Measurements from ENCODE around the gene TTLL9.

TTLL9 gene

GRCh38 chr20:31861385-31862156 lies 8.9 kb upstream of the TTLL9 start:
- Histone ChIP-seq H3K9ac (ENCODE audit: low read depth, low read length) (peak overlapping the region; percentile 48; the same call in 1 of the 2 replicates), H3K4me3 (ENCODE audit: low read depth, low read length) (peak overlapping the region; percentile 71), H3K36me3 (ENCODE audit: control insufficient read depth, insufficient read depth, low read length) (no peaks in the 10 kb centered on the region), H3K27me3 (ENCODE audit: control insufficient read depth, insufficient read depth, low read length) (peaks cover 11% of the 10 kb centered on the region), H3K9me3 (ENCODE audit: control insufficient read depth, insufficient read depth, low read length) (no peaks in the 10 kb centered on the region), H3K4me1 (ENCODE audit: control insufficient read depth, insufficient read depth, low read length) (peaks cover 10% of the 10 kb centered on the region; the same call in 1 of the 2 replicates), H3K27ac (ENCODE audit: low read depth, low read length) (peak overlapping the region; percentile 67)

GRCh38 chr20:31862157-31862470 lies 8.3 kb upstream of the TTLL9 start:
- H3K36me3 ChIP-seq (ENCODE audit: control insufficient read depth, insufficient read depth, low read length) = no peaks in the 10 kb centered on the region
- peak overlapping the region; percentile 36 for H3K27ac ChIP-seq (ENCODE audit: low read depth, low read length)
- no peak overlapping the region for H3K9ac ChIP-seq (ENCODE audit: low read depth, low read length)
- peaks cover 10% of the 10 kb centered on the region; the same call in 1 of the 2 replicates for H3K4me1 ChIP-seq (ENCODE audit: control insufficient read depth, insufficient read depth, low read length)
- peaks cover 11% of the 10 kb centered on the region for H3K27me3 ChIP-seq (ENCODE audit: control insufficient read depth, insufficient read depth, low read length)
- peak overlapping the region; percentile 71 for H3K4me3 ChIP-seq (ENCODE audit: low read depth, low read length)
- H3K9me3 ChIP-seq (ENCODE audit: control insufficient read depth, insufficient read depth, low read length) = no peaks in the 10 kb centered on the region

GRCh38 chr20:31862506-31862905 lies 7.9 kb upstream of the TTLL9 start:
- no peaks in the 10 kb centered on the region for H3K9me3 ChIP-seq (ENCODE audit: control insufficient read depth, insufficient read depth, low read length)
- H3K27me3 ChIP-seq (ENCODE audit: control insufficient read depth, insufficient read depth, low read length) = peaks cover 11% of the 10 kb centered on the region

GRCh38 chr20:31863296-31864085 lies 6.9 kb upstream of the TTLL9 start:
- peaks cover 11% of the 10 kb centered on the region for H3K27me3 ChIP-seq (ENCODE audit: control insufficient read depth, insufficient read depth, low read length)
- H3K9me3 ChIP-seq (ENCODE audit: control insufficient read depth, insufficient read depth, low read length) = no peaks in the 10 kb centered on the region
- H3K36me3 ChIP-seq (ENCODE audit: control insufficient read depth, insufficient read depth, low read length) = no peaks in the 10 kb centered on the region
- H3K4me1 ChIP-seq (ENCODE audit: control insufficient read depth, insufficient read depth, low read length) = peaks cover 10% of the 10 kb centered on the region; the same call in 1 of the 2 replicates
- no peak overlapping the region for H3K9ac ChIP-seq (ENCODE audit: low read depth, low read length)
- H3K27ac ChIP-seq (ENCODE audit: low read depth, low read length) = no peak overlapping the region
- no peak overlapping the region for H3K4me3 ChIP-seq (ENCODE audit: low read depth, low read length)

More at GRCh38 chr20:31862506-31862905, 7.9 kb upstream of the TTLL9 start:
- peak overlapping the region; percentile 36 for H3K27ac ChIP-seq (ENCODE audit: low read depth, low read length)
- no peaks in the 10 kb centered on the region for H3K36me3 ChIP-seq (ENCODE audit: control insufficient read depth, insufficient read depth, low read length)
- peak overlapping the region; percentile 71 for H3K4me3 ChIP-seq (ENCODE audit: low read depth, low read length)
- H3K9ac ChIP-seq (ENCODE audit: low read depth, low read length) = no peak overlapping the region
- peaks cover 10% of the 10 kb centered on the region; the same call in 1 of the 2 replicates for H3K4me1 ChIP-seq (ENCODE audit: control insufficient read depth, insufficient read depth, low read length)

GRCh38 chr20:31864521-31865400 lies 5.7 kb upstream of the TTLL9 start:
- peaks cover 16% of the 10 kb centered on the region for H3K27me3 ChIP-seq (ENCODE audit: control insufficient read depth, insufficient read depth, low read length)
- no peak overlapping the region for H3K27ac ChIP-seq (ENCODE audit: low read depth, low read length)
- H3K4me3 ChIP-seq (ENCODE audit: low read depth, low read length) = no peak overlapping the region
- H3K36me3 ChIP-seq (ENCODE audit: control insufficient read depth, insufficient read depth, low read length) = no peaks in the 10 kb centered on the region
- H3K4me1 ChIP-seq (ENCODE audit: control insufficient read depth, insufficient read depth, low read length) = peaks cover 10% of the 10 kb centered on the region; the same call in 1 of the 2 replicates
- H3K9ac ChIP-seq (ENCODE audit: low read depth, low read length) = no peak overlapping the region
- H3K9me3 ChIP-seq (ENCODE audit: control insufficient read depth, insufficient read depth, low read length) = no peaks in the 10 kb centered on the region

- H3K36me3 ChIP-seq (ENCODE audit: control insufficient read depth, insufficient read depth, low read length) = no peaks in the 10 kb centered on the region
- H3K4me3 ChIP-seq (ENCODE audit: low read depth, low read length) = no peak overlapping the region
- 0 out of 2 replicates have a peak, but pooled peaks cover 5% of the 10 kb centered on the region for H3K4me1 ChIP-seq (ENCODE audit: control insufficient read depth, insufficient read depth, low read length)
- no peak overlapping the region for H3K27ac ChIP-seq (ENCODE audit: low read depth, low read length)
- peaks cover 26% of the 10 kb centered on the region for H3K27me3 ChIP-seq (ENCODE audit: control insufficient read depth, insufficient read depth, low read length)
- no peak overlapping the region for H3K9ac ChIP-seq (ENCODE audit: low read depth, low read length)
- no peaks in the 10 kb centered on the region for H3K9me3 ChIP-seq (ENCODE audit: control insufficient read depth, insufficient read depth, low read length)
Measured at GRCh38 chr20:31866221-31866620, 4.2 kb upstream of the TTLL9 start.

- Histone ChIP-seq H3K9ac (ENCODE audit: low read depth, low read length) (no peak overlapping the region), H3K9me3 (ENCODE audit: control insufficient read depth, insufficient read depth, low read length) (no peaks in the 10 kb centered on the region), H3K27me3 (ENCODE audit: control insufficient read depth, insufficient read depth, low read length) (peaks cover 39% of the 10 kb centered on the region), H3K27ac (ENCODE audit: low read depth, low read length) (no peak overlapping the region), H3K4me1 (ENCODE audit: control insufficient read depth, insufficient read depth, low read length) (no peaks in the 10 kb centered on the region), H3K36me3 (ENCODE audit: control insufficient read depth, insufficient read depth, low read length) (no peaks in the 10 kb centered on the region), H3K4me3 (ENCODE audit: low read depth, low read length) (peak overlapping the region; percentile 85; the same call in 1 of the 2 replicates)
Measured at GRCh38 chr20:31868853-31869672, 1.4 kb upstream of the TTLL9 start.

GRCh38 chr20:31869673-31869941 lies 827 bp upstream of the TTLL9 start:
- H3K27me3 ChIP-seq (ENCODE audit: control insufficient read depth, insufficient read depth, low read length) = peaks cover 39% of the 10 kb centered on the region
- no peak overlapping the region; the same call in 1 of the 2 replicates for H3K9ac ChIP-seq (ENCODE audit: low read depth, low read length)

GRCh38 chr20:31870726-31871617 lies 538 bp downstream of the TTLL9 start:
- H3K27ac ChIP-seq (ENCODE audit: low read depth, low read length) = no peak overlapping the region
- H3K9me3 ChIP-seq (ENCODE audit: control insufficient read depth, insufficient read depth, low read length) = no peaks in the 10 kb centered on the region
- H3K4me1 ChIP-seq (ENCODE audit: control insufficient read depth, insufficient read depth, low read length) = no peaks in the 10 kb centered on the region
- no peaks in the 10 kb centered on the region for H3K36me3 ChIP-seq (ENCODE audit: control insufficient read depth, insufficient read depth, low read length)
- H3K27me3 ChIP-seq (ENCODE audit: control insufficient read depth, insufficient read depth, low read length) = peaks cover 39% of the 10 kb centered on the region
- H3K9ac ChIP-seq (ENCODE audit: low read depth, low read length) = no peak overlapping the region
- peak overlapping the region; percentile 85 for H3K4me3 ChIP-seq (ENCODE audit: low read depth, low read length)

More at GRCh38 chr20:31869673-31869941, 827 bp upstream of the TTLL9 start:
- Histone ChIP-seq H3K27ac (ENCODE audit: low read depth, low read length) (no peak overlapping the region), H3K36me3 (ENCODE audit: control insufficient read depth, insufficient read depth, low read length) (no peaks in the 10 kb centered on the region), H3K9me3 (ENCODE audit: control insufficient read depth, insufficient read depth, low read length) (no peaks in the 10 kb centered on the region), H3K4me3 (ENCODE audit: low read depth, low read length) (peak overlapping the region; percentile 85), H3K4me1 (ENCODE audit: control insufficient read depth, insufficient read depth, low read length) (no peaks in the 10 kb centered on the region)
